ENCODE measurements around the gene STOX2. TPM values are rescaled to one million over a fixed set of nuclear protein-coding genes. Genes with fewer than 3 reads are reported as not detected.

Gene STOX2
- 10 to 100 TPM; 11.5 to 19.6 (median 13.5) TPM for total RNA-seq
- polyA plus RNA-seq, result 1 to 10 TPM; 2.8 to 6.2 TPM
- long read RNA-seq, donor 1, partial matches to known transcripts, result 2 of 6 reads
- long read RNA-seq, donor 1, other reads (novel, unspliced or antisense), result 4 of 6 reads
- long read RNA-seq, donor 2, full-length matches to known transcripts, result 2 of 44 reads
- long read RNA-seq, donor 2, partial matches to known transcripts, result 29 of 44 reads
- long read RNA-seq, donor 2, other reads (novel, unspliced or antisense), result 13 of 44 reads
- long read RNA-seq, donor 3, full-length matches to known transcripts, result 1 of 11 reads
- long read RNA-seq, donor 3, partial matches to known transcripts, result 9 of 11 reads
- long read RNA-seq, donor 3, other reads (novel, unspliced or antisense), result 1 of 11 reads

GRCh38 chr4:183905081-183905592, at the start of gene STOX2:
Gene STOX2, plus strand, starts transcription at chr4:183905307. Its CDS starts 1,484 bp downstream, at chr4:183906791.
- no peaks in the 10 kb centered on the region for H3K36me3 ChIP-seq
- 0 to 1% (median 0%) methylated on average over 34 to 45 of the region's 45 CpGs for WGBS, 4 donors
- H3K9me3 ChIP-seq, result peaks cover 0 to 7% (median under 1%) of the 10 kb centered on the region in 12 donors
- intact Hi-C loops (cut with DNase I), result loop anchor here in 9 of 10 donors (1.0 to 10.0 kb wide), 13 partner anchors 28 to 260 kb away; no protein-coding TSS in a partner anchor
- H3K4me1 ChIP-seq, result peaks cover 0 to 42% (median 16%) of the 10 kb centered on the region in 12 donors
- ATAC-seq (peak; percentile 93 to 97 (median 95)), DNase-seq (peak; percentile 85 to 92 (median 91))
- no peak for TF ChIP-seq CTCF (IDR thresholded peaks at IDR 0.05)
- TF ChIP-seq POLR2A (IDR thresholded peaks at IDR 0.05), result peak in 1 of 2 donors; percentile 85
- peak within 1 kb of the TSS; percentile 63 to 94 (median 87) for H3K27ac ChIP-seq
- H3K27me3 ChIP-seq, result peaks cover 0 to 27% (median 0%) of the 10 kb centered on the region in 9 donors
- H3K4me3 ChIP-seq, result peak within 1 kb of the TSS; percentile 63 to 88 (median 77)

- Histone ChIP-seq H3K27ac (no peak overlapping the region), H3K4me3 (no peak overlapping the region), H3K9me3 (no peaks in the 10 kb centered on the region), H3K4me1 (peaks cover 0 to 12% (median 0%) of the 10 kb centered on the region in 12 donors), H3K36me3 (no peaks in the 10 kb centered on the region), H3K27me3 (no peaks in the 10 kb centered on the region)
- no peak for DNase-seq
- TF ChIP-seq POLR2A (IDR thresholded peaks at IDR 0.05), result no peak
- TF ChIP-seq CTCF (IDR thresholded peaks at IDR 0.05), result no peak
- WGBS, 4 donors, result 68 to 81% (median 74%) methylated on average over 11 to 14 of the region's 14 CpGs
- intact Hi-C loops (cut with DNase I), result no loop called here
- no peak for ATAC-seq
These were observed 49.5 kb upstream of the STOX2 start for GRCh38 chr4:183855323-183856190.

- WGBS, 4 donors, result 65 to 95% (median 83%) methylated on average over 5 of the region's 5 CpGs
- Histone ChIP-seq H3K27ac (no peak overlapping the region), H3K4me3 (no peak overlapping the region), H3K4me1 (peaks cover 0 to 12% (median 0%) of the 10 kb centered on the region in 12 donors), H3K9me3 (no peaks in the 10 kb centered on the region), H3K36me3 (no peaks in the 10 kb centered on the region), H3K27me3 (no peaks in the 10 kb centered on the region)
- DNase-seq, result no peak
- ATAC-seq, result no peak
- TF ChIP-seq CTCF (IDR thresholded peaks at IDR 0.05) (no peak), POLR2A (IDR thresholded peaks at IDR 0.05) (no peak)
- intact Hi-C loops (cut with DNase I), result no loop called here
These were observed 48.1 kb upstream of the STOX2 start for GRCh38 chr4:183857040-183857439.
